Sigmoid colon (tissue), 4 donors: ENCODE measurements around the gene SMC1B.

Experiments used
- CTCF ChIP-seq, 4 experiments: fragments of 450-650 bp in 3 of 4; fragments of 200-600 bp in 1 of 4; IDR thresholded peaks; one replicate each; pipeline ENCODE4 v1.5.1; 2016 to 2019; ENCODE audit warnings: antibody characterized with exemption in 4 of 4, mild to moderate bottlenecking in 3 of 4, moderate library complexity in 2 of 4
- EP300 ChIP-seq, 4 donors: sonication (generic); formaldehyde crosslinking; IDR thresholded peaks; one replicate each; pipeline ENCODE4 v1.6.1; 2017; ENCODE audit warnings: antibody characterized with exemption in 4 of 4
- POLR2A ChIP-seq, 2 donors: fragments of 450-650 bp; IDR thresholded peaks; one replicate each; pipeline ENCODE4 v1.6.1; 2016; ENCODE audit warnings: antibody characterized with exemption in 2 of 2, mild to moderate bottlenecking in 2 of 2, moderate library complexity in 2 of 2
- POLR2AphosphoS5 ChIP-seq, 4 donors: sonication (generic); formaldehyde crosslinking; IDR thresholded peaks; one replicate each; pipeline ENCODE4 v1.6.1; 2017; ENCODE audit warnings: antibody characterized with exemption in 4 of 4

GRCh38 chr22:45308957-45309421, 104.4 kb downstream of the SMC1B start:
- TF ChIP-seq CTCF (IDR thresholded peaks at IDR 0.05) (no peak), POLR2A (IDR thresholded peaks at IDR 0.05) (no peak), POLR2AphosphoS5 (IDR thresholded peaks at IDR 0.05) (no peak), EP300 (IDR thresholded peaks at IDR 0.05) (no peak)
